ENCODE results near the gene GPAT3. TPM values are rescaled to one million over a fixed set of nuclear protein-coding genes. Genes with fewer than 3 reads are reported as not detected.

The GPAT3 gene
- total RNA-seq, 4 donors from 2014 or later: 4.4 to 37.5 (median 10.2) TPM

- TF ChIP-seq CTCF (IDR thresholded peaks at IDR 0.05; ENCODE audit: low read depth): no peak
Measured at GRCh38 chr4:83569987-83570386, 34.1 kb downstream of the GPAT3 start.

GRCh38 chr4:83572848-83573247 lies 36.9 kb downstream of the GPAT3 start:
- TF ChIP-seq CTCF (IDR thresholded peaks at IDR 0.05; ENCODE audit: low read depth): no peak

GRCh38 chr4:83574247-83574646 lies 38.3 kb downstream of the GPAT3 start:
- TF ChIP-seq CTCF (IDR thresholded peaks at IDR 0.05; ENCODE audit: low read depth): no peak

- TF ChIP-seq CTCF (IDR thresholded peaks at IDR 0.05; ENCODE audit: low read depth): no peak
Measured at GRCh38 chr4:83581411-83582288, 45.7 kb downstream of the GPAT3 start.

GRCh38 chr4:83582289-83582785 lies 46.4 kb downstream of the GPAT3 start:
- no peak for TF ChIP-seq CTCF (IDR thresholded peaks at IDR 0.05; ENCODE audit: low read depth)

- no peak for TF ChIP-seq CTCF (IDR thresholded peaks at IDR 0.05; ENCODE audit: low read depth)
Measured at GRCh38 chr4:83585982-83586508, 50.1 kb downstream of the GPAT3 start.

GRCh38 chr4:83589279-83589678 lies 53.4 kb downstream of the GPAT3 start:
- no peak for TF ChIP-seq CTCF (IDR thresholded peaks at IDR 0.05; ENCODE audit: low read depth)
